Measurements from ENCODE around the gene ACAP1.

DNA sequence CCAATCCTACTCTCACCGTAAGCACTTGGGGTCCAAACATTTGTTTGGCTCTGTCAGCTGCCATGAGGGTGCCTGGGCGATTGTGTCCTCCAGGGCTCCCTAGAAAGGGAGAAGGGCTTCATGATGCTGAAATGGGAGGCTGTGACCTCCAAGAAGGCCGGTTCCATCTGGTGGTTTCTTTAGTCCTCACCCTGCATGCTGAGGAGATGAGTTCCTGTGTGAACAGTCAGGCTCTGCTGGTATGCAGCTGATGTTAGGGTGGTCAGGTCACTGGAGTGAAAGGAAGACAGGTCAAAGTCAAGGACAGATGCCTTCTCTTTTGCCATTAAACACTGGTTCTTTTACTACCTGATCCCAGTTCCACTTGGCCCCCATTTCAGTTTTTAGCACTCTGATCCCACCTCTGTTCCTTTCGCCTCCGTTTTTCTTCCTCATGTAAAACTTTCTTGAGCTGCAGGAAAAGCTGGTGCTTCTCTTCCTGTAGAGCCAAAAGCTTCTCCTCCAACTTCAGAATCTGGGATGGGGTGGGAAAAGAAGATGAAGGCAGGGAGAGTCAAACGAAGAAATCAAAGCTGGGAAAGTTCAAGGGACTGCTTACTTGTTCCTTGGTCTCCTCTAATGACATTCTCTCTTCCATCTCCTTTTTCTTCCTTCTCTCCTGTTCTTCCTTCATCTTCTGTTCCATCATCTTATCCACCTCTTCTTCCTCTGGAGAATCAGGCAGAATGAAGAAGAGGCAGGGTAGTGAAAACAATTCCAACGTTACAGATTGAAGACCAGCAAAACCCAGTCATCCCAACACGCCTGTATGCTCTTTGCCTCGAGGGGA, 22.2 kb upstream of the ACAP1 start:
- TF ChIP-seq POLR2A (IDR thresholded peaks at IDR 0.05): no peak
- TF ChIP-seq, protein P1, sequence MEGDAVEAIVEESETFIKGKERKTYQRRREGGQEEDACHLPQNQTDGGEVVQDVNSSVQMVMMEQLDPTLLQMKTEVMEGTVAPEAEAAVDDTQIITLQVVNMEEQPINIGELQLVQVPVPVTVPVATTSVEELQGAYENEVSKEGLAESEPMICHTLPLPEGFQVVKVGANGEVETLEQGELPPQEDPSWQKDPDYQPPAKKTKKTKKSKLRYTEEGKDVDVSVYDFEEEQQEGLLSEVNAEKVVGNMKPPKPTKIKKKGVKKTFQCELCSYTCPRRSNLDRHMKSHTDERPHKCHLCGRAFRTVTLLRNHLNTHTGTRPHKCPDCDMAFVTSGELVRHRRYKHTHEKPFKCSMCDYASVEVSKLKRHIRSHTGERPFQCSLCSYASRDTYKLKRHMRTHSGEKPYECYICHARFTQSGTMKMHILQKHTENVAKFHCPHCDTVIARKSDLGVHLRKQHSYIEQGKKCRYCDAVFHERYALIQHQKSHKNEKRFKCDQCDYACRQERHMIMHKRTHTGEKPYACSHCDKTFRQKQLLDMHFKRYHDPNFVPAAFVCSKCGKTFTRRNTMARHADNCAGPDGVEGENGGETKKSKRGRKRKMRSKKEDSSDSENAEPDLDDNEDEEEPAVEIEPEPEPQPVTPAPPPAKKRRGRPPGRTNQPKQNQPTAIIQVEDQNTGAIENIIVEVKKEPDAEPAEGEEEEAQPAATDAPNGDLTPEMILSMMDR (IDR thresholded peaks at IDR 0.05): no peak

All from body of pancreas (tissue), 4 donors.